ENCODE measurements around the gene NCMAP.

GRCh38 chr1:24535021-24535424, 20.9 kb upstream of the NCMAP start:
- TF ChIP-seq, protein P1, sequence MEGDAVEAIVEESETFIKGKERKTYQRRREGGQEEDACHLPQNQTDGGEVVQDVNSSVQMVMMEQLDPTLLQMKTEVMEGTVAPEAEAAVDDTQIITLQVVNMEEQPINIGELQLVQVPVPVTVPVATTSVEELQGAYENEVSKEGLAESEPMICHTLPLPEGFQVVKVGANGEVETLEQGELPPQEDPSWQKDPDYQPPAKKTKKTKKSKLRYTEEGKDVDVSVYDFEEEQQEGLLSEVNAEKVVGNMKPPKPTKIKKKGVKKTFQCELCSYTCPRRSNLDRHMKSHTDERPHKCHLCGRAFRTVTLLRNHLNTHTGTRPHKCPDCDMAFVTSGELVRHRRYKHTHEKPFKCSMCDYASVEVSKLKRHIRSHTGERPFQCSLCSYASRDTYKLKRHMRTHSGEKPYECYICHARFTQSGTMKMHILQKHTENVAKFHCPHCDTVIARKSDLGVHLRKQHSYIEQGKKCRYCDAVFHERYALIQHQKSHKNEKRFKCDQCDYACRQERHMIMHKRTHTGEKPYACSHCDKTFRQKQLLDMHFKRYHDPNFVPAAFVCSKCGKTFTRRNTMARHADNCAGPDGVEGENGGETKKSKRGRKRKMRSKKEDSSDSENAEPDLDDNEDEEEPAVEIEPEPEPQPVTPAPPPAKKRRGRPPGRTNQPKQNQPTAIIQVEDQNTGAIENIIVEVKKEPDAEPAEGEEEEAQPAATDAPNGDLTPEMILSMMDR (IDR thresholded peaks at IDR 0.05; ENCODE audit: low read depth, low read length, poor library complexity, severe bottlenecking) = no peak
- no peak for TF ChIP-seq EZH2phosphoT487 (IDR thresholded peaks at IDR 0.05; ENCODE audit: borderline replicate concordance, low read length)
